Measurements from ENCODE around the gene AGAP2. TPM values are rescaled to one million over a fixed set of nuclear protein-coding genes. Genes with fewer than 3 reads are reported as not detected.

AGAP2 gene
- total RNA-seq, 2 donors from 2014 or later, result 0.75 to 4.8 TPM

DNA sequence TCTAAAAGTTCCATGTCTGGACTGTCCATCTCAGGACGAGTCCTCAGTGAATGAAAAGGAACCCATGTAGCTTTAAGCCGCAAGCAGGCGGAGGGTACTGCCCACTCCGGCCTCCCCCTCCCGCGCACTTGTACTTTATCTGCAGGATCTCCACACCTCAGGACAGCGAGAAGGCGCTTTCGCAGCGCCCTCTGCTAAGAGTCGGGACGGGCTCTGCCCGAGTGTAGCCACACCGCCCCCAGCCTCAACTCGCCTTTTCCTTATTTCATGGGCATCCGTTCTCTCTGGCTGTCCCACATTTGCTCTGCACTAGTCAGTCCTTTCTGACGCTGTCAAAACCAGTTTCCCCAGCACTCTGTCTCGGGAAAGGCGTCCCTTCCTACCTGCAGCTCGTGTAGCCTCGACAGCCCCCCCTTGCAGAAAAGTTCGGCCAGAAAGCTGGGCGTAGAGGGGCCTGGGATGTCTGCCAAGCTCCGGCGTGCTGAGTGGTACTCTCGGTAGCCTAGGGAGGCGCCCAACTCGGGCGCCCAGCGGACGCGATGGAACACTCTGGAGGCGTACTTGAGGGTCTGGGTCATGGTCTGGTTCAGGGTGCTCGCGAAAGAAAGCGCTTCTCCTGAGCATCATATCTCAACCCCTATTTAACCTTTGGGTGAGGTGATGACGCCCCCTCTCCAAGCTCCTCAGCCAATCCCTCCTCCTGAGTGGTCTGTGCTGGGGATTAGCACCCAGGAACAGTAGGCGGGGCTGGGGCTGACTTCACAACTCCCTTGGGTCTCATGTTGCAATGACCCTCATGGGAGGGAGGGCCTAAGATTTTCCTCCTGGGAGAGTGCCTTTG lies 28.1 kb upstream of the AGAP2 start, which contains the start of gene CYP27B1:
TSS of gene CYP27B1 (minus strand) at position 615 of the 841 bp plus-strand sequence. CDS start at position 578, 37 bp downstream.
- no peak for DNase-seq (ENCODE audit: low spot score)

DNA sequence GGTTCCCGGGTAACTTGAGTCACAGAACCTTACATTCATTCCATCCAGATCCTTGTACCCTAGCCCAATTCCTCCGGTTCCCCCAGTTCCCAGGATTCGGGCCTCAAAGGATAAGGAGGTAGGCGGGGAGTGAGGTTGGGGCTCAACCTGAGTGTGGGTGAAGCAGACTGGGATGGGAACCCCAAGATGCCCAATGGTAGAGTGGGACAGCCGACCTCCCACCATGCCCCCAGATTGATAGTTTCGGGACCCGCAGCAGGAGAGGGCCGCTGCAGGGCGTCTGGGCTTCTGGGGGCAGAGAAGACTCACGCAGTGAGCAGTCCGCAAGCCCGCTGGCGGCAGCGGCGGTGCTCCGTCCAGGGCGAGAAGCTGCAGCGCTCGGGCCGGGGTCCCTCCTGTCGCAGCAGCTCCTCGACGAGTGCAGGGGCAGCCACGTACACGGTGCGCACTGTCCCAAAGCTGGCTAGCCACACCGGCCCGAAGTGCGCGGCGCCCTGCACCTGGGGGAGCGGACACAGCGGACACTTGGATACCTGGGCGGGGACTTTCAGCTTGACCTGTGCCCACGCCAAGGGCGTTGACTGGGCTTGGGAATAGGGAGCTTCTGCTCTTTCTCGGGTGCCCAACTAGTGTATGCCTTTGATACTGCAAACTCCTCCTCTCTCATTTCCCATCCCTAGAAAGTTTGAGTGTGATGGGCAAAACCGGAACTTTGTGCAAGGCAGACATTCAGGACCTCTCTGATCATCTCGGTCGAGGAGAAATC lies 27.3 kb upstream of the AGAP2 start:
- TF ChIP-seq, protein P1, sequence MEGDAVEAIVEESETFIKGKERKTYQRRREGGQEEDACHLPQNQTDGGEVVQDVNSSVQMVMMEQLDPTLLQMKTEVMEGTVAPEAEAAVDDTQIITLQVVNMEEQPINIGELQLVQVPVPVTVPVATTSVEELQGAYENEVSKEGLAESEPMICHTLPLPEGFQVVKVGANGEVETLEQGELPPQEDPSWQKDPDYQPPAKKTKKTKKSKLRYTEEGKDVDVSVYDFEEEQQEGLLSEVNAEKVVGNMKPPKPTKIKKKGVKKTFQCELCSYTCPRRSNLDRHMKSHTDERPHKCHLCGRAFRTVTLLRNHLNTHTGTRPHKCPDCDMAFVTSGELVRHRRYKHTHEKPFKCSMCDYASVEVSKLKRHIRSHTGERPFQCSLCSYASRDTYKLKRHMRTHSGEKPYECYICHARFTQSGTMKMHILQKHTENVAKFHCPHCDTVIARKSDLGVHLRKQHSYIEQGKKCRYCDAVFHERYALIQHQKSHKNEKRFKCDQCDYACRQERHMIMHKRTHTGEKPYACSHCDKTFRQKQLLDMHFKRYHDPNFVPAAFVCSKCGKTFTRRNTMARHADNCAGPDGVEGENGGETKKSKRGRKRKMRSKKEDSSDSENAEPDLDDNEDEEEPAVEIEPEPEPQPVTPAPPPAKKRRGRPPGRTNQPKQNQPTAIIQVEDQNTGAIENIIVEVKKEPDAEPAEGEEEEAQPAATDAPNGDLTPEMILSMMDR (IDR thresholded peaks at IDR 0.05), result no peak
- H3K36me3 ChIP-seq, result peaks cover 16% of the 10 kb centered on the region
- peaks cover 0 to 32% of the 10 kb centered on the region in 2 donors for H3K4me1 ChIP-seq
- no peak for DNase-seq (ENCODE audit: low spot score)
- H3K4me3 ChIP-seq, result peak overlapping the region; percentile 26 to 48
- no peaks in the 10 kb centered on the region for H3K9me3 ChIP-seq
- no peak overlapping the region for H3K27ac ChIP-seq
- peaks cover 0 to 16% of the 10 kb centered on the region in 2 donors for H3K27me3 ChIP-seq

More for the DNA sequence above, 28.1 kb upstream of the AGAP2 start, which contains the start of gene CYP27B1:
- H3K27me3 ChIP-seq, result peaks cover 0 to 16% of the 10 kb centered on the region in 2 donors
- no peaks in the 10 kb centered on the region for H3K9me3 ChIP-seq
- peaks cover 16% of the 10 kb centered on the region for H3K36me3 ChIP-seq
- peak within 1 kb of the TSS; percentile 10 to 48 for H3K4me3 ChIP-seq
- H3K4me1 ChIP-seq, result peaks cover 0 to 40% of the 10 kb centered on the region in 2 donors
- TF ChIP-seq, protein P1 (IDR thresholded peaks at IDR 0.05), result no peak
- no peak within 1 kb of the TSS for H3K27ac ChIP-seq

DNA sequence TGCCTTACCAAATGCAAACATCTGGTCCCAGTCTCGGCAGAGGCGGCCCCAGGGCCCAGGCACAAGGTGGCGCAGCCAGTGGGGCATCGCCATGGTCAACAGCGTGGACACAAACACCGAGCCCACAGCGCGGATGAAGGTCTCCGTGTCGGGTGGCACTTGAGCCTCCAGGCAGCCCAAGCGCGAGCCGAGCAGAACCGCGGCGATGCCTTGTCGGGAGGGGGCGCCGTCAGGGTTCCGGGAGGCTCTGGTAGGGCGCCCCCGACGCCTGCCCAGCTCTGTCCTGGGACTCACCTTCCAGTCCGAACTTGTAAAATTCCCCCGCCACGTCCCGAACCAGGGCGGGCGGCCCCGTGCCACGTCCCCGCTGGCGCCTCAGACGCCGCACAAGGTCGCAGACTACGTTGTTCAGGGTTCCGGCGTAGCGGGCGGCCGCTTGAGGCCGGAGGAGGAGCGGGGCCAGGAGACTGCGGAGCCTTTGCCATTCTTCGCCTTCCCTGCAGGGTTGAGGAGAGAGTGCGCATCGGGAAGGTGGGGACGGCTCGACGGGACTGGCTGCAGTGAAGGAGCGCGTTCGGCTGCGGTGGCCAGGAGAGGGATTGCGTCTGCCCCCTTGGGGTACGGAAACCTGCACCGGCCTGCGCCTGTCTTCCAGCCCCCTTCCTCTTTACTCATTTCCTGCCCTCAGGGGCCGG lies 26.6 kb upstream of the AGAP2 start:
- peak overlapping the region; percentile 26 to 48 for H3K4me3 ChIP-seq
- H3K36me3 ChIP-seq, result peaks cover 12% of the 10 kb centered on the region
- TF ChIP-seq, protein P1 (IDR thresholded peaks at IDR 0.05), result peak in 1 of 2 donors; percentile 48
- peaks cover 0 to 16% of the 10 kb centered on the region in 2 donors for H3K27me3 ChIP-seq
- no peaks in the 10 kb centered on the region for H3K9me3 ChIP-seq
- no peak overlapping the region for H3K27ac ChIP-seq
- peaks cover 0 to 30% of the 10 kb centered on the region in 2 donors for H3K4me1 ChIP-seq
- no peak for DNase-seq (ENCODE audit: low spot score)

DNA sequence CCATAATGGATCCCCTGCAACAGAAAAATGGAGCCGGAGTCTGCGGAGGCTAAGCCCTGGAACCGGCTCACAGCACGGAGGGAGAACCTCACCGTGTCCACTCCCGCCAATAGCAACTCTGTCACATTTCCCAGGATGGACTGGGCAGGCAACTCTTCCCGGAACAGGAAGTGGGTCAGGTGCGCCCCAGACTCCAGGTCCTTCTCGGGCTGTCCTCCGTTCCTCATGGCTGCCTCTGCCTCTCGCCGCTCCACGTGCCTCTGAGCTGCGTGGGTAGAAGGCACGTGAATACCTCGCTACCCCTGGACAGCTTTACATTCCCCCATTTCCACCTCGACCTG lies 26.1 kb upstream of the AGAP2 start:
- TF ChIP-seq, protein P1 (IDR thresholded peaks at IDR 0.05), result no peak
- peaks cover 0 to 16% of the 10 kb centered on the region in 2 donors for H3K27me3 ChIP-seq
- peak overlapping the region; percentile 26 to 48 for H3K4me3 ChIP-seq
- peaks cover 8% of the 10 kb centered on the region for H3K36me3 ChIP-seq
- H3K27ac ChIP-seq, result no peak overlapping the region
- no peak for DNase-seq (ENCODE audit: low spot score)
- H3K4me1 ChIP-seq, result peaks cover 0 to 30% of the 10 kb centered on the region in 2 donors
- H3K9me3 ChIP-seq, result no peaks in the 10 kb centered on the region

DNA sequence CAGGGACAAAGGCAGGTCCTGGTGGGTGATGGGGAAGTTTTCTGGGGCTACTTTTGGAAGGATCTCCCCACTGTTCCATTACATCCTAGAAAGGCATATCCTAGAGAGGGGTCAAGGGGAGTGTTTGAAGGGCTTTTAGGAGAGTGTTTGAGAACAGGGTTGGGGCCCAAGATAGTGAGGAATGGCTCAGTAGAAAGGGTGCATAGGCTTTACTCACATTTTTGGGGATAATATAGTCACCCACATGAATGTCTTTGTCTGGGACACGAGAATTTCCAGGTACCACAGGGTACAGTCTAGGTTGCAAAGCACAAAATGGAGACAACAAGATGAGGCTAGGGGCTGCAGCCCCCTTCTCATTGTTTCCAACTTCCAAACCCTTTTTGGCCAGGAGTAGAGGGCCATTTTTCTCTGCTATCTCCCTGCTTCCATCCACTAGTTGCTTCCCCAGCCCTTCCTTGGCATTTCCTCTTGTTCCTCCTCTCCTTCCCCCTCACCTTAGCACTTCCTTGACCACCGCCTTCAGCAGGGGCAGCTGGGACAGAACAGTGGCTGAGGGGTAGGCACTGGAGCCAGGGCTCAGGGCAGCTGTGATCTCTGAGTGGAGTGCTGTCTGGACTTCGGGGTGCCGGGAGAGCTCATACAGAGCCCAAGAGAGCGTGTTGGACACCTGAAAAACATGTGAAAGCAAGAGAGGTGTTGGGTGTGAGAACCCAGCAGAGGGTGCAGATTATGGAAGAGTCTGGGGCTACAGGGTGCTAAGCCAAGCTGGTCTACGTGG lies 25.5 kb upstream of the AGAP2 start:
- peaks cover 0 to 30% of the 10 kb centered on the region in 2 donors for H3K4me1 ChIP-seq
- H3K4me3 ChIP-seq, result peak overlapping the region in 1 of 2 donors; percentile 48
- no peak for DNase-seq (ENCODE audit: low spot score)
- H3K9me3 ChIP-seq, result no peaks in the 10 kb centered on the region
- no peak overlapping the region for H3K27ac ChIP-seq
- TF ChIP-seq, protein P1 (IDR thresholded peaks at IDR 0.05), result no peak
- peaks cover 4% of the 10 kb centered on the region for H3K36me3 ChIP-seq
- peaks cover 0 to 16% of the 10 kb centered on the region in 2 donors for H3K27me3 ChIP-seq
